ENCODE data around the gene EID2.

EID2 gene

GRCh38 chr19:39500543-39500942 lies 39.4 kb downstream of the EID2 start:
- no peak for DNase-seq

DNA sequence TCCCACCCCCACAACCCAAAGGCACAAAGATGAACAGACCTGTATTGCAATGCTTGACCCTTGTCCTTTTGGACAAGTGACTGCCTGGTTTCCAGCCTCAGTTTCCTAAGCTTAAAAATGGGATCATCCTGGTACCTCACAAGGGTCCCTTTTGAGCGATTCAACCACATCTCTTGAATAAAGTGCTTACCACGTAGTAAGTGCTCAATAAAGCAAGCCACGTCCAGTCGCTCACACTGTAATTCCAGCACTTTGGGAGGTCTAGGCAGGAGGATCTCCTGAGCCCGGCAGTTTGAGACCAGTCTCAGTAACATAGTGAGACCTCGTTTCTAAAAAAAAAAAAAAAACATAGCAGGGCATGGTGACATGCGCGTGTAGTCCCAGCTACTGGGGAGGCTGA lies 40.0 kb downstream of the EID2 start:
- no peak for DNase-seq

- no peak for DNase-seq
Observed at GRCh38 chr19:39498798-39499642, 40.9 kb downstream of the EID2 start, which contains the start of gene DLL3. DLL3 (plus strand) TSS chr19:39498947; CDS start chr19:39498975, 28 bp downstream.

GRCh38 chr19:39497996-39498797 lies 41.8 kb downstream of the EID2 start:
- no peak for DNase-seq

GRCh38 chr19:39497701-39497995 lies 42.3 kb downstream of the EID2 start:
- DNase-seq = no peak

DNA sequence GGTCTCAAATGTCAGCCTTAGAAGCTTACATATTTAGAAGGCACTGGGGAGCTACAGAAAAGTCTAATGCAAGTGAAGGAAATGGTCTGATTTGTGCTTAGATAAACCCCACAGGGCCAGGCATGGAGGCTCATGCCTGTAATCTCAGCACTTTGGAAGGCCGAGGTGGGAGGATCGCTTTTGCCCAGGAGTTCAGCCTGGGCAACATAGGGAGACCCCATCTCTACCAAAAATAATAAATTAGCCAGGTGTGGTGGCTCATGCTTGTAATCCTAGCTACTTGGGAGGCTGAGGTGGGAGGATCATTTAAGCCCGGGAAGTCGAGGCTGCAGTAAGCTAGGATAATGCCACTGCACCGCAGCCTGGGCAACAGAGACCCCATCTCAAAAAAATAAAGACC lies 43.9 kb downstream of the EID2 start:
- no peak for DNase-seq

DNA sequence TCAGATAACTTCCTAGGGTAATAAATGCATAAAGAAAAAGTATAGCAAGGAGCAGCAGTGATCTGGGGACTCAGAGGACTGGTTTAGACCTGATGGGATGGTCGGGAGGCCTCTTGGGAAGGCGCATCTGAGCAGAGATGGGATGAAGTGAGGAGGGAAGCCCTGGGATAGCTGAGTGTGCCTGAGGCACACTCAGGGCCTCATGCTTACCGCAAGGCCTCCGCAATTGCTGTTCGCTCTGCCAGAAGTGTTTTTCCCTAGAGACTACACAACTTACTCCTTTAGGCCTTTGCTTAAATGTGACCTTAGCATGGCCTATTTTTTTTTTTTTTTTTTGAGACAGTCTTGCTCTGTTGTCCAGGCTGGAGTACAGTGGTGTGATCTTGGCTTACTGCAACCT lies 45.3 kb downstream of the EID2 start:
- DNase-seq = no peak

GRCh38 chr19:39492788-39493187 lies 47.2 kb downstream of the EID2 start:
- no peak for DNase-seq

DNA sequence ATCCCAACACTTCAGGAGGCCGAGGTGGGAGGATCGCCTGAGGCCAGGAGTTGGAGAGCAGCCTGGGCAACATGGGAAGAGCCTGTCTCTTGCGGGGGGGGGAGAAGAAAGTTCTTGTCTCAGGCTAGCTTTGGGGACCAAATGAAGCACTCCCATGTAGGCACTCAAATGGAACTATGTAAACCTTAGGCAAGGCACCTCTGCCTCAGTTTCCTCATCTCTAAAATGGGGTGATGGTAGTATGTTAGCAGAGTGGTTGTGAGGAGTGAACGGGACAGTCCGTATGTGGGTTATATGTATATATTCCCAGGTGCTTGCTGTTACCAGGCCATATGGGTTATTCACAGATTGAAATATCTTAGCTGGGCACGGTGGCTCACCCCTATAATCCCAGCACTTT lies 47.7 kb downstream of the EID2 start:
- no peak for DNase-seq

DNA sequence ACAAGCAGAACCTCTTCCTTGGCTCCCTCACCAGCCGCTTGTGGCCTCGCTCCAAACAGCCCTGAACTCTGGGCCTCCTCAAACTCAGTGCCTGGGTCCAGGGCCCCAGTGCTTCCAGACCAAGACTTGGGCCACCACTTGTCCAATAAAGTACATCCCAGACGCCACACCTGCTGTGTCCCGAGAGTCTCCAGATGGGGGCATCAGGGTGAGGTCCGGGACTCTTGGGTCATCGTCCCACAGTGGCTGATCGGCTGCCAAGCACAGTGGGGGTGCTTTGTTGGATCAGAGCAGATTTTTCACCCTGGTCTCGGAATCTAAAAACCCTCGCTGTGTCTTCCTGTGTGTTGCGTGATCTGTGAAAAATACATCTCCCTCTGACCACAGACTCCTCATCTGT lies 50.2 kb downstream of the EID2 start:
- no peak for DNase-seq

Measured in activated CD4-positive, CD25-positive, alpha-beta regulatory T cell (primary cell).